NCI-H524 (cell line): ENCODE results near the gene TAGLN2.

Experiments used
- DNase-seq, 2 experiments: peaks; one replicate each; lab custom pipeline; 2025; lab: John Stamatoyannopoulos, UW

Gene TAGLN2

GRCh38 chr1:159924791-159925718 lies at the start of gene TAGLN2:
Gene TAGLN2 (minus strand): TSS chr1:159925507. CDS start chr1:159920509, 4,998 bp downstream.
- peak in 1 of 2 experiments; percentile 62 for DNase-seq

- DNase-seq = no peak
Observed at GRCh38 chr1:159974350-159974965, 49.2 kb upstream of the TAGLN2 start.

DNA sequence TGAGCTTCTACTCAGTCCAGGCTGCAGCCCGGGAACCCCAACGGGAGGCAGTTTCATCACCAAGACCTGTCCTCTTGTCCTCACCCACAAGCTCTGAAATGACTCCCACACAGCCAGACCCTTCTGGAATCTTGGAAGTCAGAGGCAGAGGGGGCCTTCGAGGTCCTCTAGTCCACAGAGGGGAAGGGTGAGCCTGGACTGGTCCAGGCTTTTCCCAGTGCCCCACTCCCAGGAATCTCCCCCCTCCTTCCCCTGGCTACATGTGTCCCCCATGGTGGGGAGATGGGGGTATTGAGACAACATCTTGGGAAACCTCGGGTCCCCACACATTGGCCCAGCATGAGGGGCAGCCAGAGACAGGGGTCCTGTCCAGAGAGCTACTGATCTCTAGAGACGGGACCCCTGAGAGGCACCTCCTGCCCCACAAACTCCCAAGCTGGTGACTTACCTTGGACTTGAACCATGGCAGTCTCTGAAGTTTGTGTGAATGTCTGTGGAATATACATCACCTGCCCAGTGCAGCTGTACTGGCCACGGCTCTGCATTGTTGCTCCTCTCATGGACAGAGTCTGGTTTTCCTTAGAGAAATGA lies 48.1 kb upstream of the TAGLN2 start:
- DNase-seq = no peak

DNA sequence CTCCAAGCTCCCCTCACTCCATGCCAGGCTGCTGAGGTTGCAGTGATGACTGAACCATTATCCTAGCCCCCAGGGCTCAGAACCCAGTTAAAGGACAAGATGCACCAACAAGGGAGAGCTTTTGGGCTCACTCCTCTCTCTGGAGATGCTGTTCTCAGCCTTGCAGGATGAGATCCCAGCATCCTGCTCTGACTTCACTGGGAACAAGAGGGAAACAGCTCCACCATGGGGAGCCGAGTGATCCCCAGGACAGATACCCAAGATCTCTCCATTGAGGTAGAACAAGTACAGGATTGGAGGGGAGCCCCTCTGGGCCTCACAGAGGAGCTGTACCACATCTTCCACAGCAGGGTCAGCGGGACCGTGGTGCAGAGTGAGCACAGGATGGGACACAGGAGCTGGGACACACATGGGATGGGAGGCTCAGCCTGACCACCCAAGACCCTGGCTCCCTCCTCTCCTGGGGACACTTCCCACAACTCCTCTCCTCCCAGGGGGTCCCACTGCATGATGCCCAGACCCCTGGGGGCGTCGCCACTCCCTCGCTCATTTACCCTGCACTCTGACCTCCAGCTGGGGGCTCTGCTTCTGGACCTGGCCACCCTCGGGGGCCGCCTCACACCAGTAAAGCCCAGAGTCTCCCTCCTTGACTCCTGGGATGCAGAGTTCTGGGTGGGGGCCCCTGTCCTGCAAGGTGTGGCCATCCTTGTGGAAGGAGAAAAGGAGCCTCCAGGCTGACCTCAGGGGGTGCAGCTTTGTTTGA lies 47.3 kb upstream of the TAGLN2 start:
- no peak for DNase-seq

GRCh38 chr1:159970932-159971342 lies 45.6 kb upstream of the TAGLN2 start:
- DNase-seq = no peak

DNA sequence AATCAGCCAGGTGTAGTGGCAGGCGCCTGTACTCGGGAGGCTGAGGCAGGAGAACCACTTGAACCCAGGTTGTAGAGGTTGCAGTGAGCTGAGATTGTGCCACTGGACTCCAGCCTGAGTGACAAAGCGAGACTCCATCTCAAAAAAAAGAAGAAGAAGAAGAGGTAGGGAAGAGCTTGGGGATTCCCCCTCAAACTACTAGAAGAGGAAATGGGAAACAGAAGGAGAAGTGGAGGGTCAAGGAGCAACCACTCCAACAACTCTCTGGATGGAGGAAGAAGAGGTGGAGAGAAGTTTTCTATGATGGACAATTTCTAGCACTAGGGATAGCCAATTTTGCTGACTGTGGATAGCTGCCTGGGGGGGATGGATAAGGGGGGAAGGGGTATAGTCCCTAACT lies 43.6 kb upstream of the TAGLN2 start:
- DNase-seq = no peak

GRCh38 chr1:159965263-159965662 lies 40.0 kb upstream of the TAGLN2 start:
- no peak for DNase-seq

GRCh38 chr1:159964144-159964543 lies 38.8 kb upstream of the TAGLN2 start:
- no peak for DNase-seq

DNA sequence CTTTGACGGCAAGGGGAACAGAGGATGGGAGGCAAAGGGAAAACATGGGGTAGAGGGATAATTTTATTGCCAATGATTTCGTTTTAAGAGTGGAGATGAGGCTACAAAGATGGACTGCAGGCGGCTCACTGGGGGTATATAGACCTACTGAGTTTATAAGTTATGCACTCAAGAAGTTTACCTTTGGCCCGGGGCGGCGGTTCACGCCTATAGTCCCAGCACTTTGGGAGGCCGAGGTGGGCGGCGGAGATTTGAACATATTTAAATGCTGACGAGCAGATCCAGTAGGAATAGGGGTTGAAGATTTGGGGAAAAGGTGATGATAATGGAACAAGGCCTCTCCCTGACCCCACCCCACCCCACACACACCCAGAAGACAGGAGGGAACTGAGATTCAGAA lies 36.9 kb upstream of the TAGLN2 start:
- DNase-seq = no peak

DNA sequence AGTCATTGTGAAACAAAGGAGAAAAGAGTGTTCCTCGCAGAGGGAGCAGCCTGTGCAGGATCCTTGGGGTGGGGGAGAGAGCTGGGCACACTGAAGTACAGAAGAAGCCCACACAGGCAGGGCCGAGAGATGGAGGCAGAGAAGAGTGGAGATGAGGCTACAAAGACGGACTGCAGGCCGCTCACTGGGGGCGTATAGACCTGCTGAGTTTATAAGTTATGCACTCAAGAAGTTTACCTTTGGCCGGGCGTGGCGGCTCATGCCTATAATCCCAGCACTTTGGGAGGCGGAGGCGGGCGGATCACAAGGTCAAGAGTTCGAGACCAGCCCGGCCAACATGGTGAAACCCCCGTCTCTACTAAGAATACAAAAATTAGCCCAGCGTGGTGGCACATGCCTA lies 36.3 kb upstream of the TAGLN2 start:
- no peak for DNase-seq

GRCh38 chr1:159960721-159961381 lies 35.5 kb upstream of the TAGLN2 start:
- no peak for DNase-seq

- DNase-seq = no peak
Observed at GRCh38 chr1:159959451-159959850, 34.1 kb upstream of the TAGLN2 start.

DNA sequence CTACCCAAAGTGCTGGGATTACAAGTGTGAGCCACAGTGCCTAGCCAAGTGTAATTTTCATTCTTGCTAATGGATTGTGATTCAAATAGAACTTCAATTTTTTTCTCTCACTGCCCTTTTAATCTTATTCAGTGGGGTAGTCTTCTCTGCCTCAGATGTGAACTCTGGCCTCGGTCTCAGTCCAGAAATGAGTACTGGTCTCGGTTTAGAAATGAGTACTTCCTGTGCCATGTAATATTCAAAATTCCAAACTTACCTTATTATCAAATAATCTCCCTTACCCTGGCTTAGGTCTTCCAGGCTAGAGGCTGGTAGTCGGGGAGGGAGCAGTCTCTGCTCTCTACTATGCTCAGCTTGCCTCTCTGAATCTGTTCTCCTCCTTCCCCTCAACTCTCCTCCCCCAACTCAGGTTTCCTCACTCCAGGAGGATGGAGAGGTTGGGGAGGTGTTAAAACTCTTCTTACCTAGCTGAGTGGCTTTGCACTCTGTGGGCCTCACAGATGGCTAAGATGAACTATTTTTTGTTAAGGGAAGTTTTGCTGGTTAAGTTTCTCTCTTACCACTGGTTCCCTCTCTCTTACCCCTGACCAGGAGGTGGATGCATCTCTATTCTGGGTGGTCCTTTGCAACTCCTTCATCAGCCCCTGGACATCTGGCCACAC lies 33.5 kb upstream of the TAGLN2 start:
- no peak for DNase-seq

DNA sequence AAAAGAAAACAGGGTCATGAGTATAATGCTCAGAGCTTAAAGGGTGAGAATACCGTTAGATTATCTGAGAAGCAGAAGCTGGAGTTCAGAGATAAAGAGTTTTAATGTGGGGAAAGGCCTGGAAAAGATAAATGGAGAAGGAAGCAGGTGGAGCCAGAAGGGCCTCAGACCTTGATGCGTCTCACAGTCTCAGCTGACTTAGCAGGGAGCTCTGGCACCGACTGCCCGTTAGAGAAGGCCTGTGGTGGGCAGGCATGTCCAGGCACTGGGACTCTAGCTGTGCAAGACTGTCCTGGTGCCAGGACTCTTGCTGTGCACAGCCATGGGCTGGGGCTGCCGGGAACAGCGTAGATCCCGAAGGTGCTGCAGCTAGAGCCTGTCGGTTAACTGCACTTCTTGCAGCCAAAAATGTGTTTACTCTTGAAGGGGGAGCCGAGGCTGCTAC lies 32.5 kb upstream of the TAGLN2 start:
- DNase-seq = no peak

DNA sequence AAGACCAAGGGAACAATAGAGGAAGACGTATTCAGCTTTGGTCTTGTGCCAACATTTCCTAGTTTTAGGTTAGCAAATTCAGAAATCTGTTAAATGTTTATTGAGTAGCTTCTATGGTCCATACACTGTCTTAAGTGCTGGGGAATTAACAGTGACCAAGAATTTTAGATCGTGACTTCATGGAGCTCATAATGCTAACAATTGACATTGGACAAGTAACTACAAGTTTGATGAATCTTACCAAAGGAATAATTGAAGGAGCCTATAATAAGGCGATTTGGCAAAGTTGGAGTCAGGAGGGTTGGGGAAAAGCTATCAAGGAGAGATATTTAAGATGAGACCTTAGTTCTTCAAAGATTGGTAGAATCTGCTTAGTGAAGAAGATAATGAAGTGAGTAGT lies 30.1 kb upstream of the TAGLN2 start:
- no peak for DNase-seq

DNA sequence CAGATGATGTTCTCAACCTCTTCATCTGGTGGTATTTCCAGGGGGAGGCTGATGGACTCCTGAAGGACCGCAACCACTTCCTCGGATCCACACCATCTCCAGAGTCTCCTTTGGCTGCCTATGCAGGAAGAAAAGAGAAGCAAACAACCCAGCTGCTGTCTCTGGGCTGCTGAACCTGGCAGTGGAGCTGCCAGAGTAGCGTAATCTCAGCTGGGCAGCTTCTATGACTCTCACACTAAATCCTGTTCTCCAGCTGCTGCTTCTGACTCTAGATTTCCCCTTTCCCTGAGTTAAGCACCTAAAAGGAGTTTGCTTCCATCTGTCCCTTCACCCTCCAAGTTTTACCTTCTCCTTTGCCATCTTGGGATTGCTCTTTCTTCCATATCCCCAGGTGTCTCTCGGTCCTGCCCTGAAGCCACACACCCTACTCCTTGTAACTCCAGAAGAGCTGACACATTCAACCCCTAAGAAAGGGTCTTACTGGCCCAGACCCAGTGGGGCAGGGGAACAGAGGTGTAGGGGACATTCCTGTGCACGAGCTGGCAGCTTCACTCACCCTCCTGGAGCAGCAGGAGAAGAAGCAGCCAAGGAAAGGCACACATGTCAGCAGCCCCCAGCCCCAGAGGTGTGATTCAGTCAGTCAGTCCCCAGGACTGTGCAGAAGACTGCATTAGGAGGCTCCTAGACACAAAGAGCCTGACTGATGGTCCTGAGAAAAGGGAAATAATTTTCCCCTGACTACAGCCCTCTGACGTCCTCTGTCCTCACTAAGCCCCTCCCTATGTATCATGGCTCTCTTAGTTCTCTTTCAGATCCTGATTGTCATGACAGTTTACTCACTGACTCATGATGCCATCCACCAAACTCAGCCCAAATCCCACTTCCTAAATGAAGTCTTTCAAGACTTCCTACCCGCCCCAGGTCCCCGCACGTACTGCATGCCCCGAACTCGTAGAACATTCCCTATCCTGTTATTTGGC lies 28.5 kb upstream of the TAGLN2 start, which contains the start of gene SLAMF9:
TSS of gene SLAMF9 (minus strand) at position 702 of the 980 bp plus-strand sequence. CDS start at position 602, 100 bp downstream.
- peak in 1 of 2 experiments; percentile 56 for DNase-seq

DNA sequence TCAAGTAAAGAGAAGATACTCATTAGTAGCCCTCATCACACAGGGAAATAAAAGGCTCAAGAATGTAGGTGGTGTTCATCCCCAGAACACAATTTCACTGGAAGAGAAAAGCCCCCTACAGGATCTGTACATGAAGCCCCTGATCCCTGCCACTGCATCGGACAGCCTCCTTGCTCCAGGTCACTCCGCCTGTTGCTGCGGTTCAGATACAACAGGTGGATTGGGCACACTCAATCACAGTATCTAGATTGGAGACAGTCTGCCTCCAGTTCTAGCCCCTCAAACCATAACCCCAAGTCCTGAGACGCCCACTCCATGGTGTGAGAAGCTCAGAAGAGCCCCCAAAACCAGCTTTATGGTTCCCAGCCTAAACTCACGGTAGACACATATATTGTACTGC lies 27.6 kb upstream of the TAGLN2 start:
- no peak for DNase-seq

DNA sequence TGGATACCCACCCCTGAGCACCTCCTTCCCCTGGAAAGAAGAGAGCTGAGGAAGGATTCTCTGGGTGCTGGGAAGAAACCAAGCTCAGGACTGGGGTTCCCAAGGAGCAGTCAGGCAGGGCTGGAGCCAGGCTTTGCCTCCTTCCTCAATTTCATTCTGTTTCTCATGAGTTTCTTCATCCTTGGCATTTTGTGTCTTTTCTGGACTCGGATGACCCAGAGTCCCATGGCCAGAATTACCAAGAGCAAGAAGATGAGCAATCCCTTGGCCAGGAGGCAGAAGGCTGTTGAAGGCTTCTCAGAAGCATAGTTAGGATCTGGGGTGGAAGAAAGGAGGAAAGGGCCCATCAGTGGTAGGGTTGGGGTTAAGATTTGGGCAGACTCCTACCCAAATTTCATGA lies 26.2 kb upstream of the TAGLN2 start:
- no peak for DNase-seq

DNA sequence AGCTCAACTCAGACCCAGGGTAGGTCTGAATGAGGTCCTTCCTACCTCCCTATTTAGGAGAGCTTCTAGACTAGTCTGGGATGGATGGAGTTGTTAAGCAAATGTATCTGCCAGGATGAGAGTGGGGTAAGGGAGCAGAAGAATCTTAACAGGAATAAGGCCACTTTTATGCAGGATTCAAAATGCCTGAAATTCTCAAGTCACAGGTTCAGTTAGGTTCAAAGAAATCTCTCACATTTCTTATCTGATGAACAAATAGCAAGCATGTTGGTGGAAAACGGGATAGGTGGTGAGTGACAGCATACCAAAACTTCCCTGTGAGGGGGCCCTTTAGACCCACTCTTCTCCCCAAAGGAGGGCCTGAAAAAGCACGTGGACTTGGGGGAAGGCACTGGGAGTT lies 25.7 kb upstream of the TAGLN2 start:
- DNase-seq = no peak

DNA sequence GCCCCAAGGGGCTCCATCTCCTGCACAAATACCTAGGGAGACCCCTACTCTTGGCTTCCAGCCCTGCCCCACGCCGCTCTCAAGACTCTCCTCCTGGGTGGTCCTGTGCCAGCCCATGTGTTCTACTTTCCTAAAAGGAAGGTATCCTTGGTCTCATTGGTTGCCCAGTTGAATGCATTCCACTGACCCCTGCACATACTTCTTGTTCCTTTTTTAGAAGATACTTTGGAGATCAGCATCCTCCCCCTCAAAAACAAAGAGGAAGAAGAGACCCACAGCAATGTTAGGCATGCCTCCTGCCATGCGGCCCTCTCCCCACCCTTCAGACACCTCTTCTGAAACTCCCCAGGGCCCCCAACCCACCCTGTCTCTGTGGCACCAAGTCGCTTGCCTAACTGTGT lies 24.7 kb upstream of the TAGLN2 start:
- DNase-seq = no peak
